HPDE6-E6E7 (cell line): ENCODE measurements around the gene SP140L.
"Not testable (repeated sequence)": the region's sequence is repeated elsewhere in the genome, so short reads cannot be mapped to it uniquely, and the experiment has no call there.

Experiments
- DNase-seq: peaks from one replicate; pipeline ENCODE4 v3.0.0; 2011; ENCODE audit warnings: missing footprints; ENCODE audit errors: extremely low spot score

SP140L gene

GRCh38 chr2:230323385-230324106, 3.4 kb upstream of the SP140L start:
- DNase-seq: no peak

GRCh38 chr2:230324503-230324902, 2.5 kb upstream of the SP140L start:
- DNase-seq: no peak

- no peak for DNase-seq
Measured at GRCh38 chr2:230325316-230326243, 1.4 kb upstream of the SP140L start.

- DNase-seq: no peak
Measured at GRCh38 chr2:230327418-230328154, 593 bp downstream of the SP140L start.

- no peak for DNase-seq
Measured at GRCh38 chr2:230328155-230328458, 1.1 kb downstream of the SP140L start.

- no peak for DNase-seq
Measured at GRCh38 chr2:230329946-230330605, 3.1 kb downstream of the SP140L start.

GRCh38 chr2:230330725-230331124, 3.7 kb downstream of the SP140L start:
- no peak for DNase-seq

- DNase-seq: no peak
Measured at GRCh38 chr2:230335461-230335863, 8.5 kb downstream of the SP140L start.

- DNase-seq: no peak
Measured at GRCh38 chr2:230335864-230336506, 9.0 kb downstream of the SP140L start.

GRCh38 chr2:230341936-230342528, 15.0 kb downstream of the SP140L start:
- DNase-seq: not testable (repeated sequence)

GRCh38 chr2:230343041-230343624, 16.1 kb downstream of the SP140L start:
- DNase-seq: not testable (repeated sequence)

GRCh38 chr2:230343747-230344146, 16.8 kb downstream of the SP140L start:
- DNase-seq: no peak

GRCh38 chr2:230346465-230346864, 19.5 kb downstream of the SP140L start:
- no peak for DNase-seq

GRCh38 chr2:230346921-230347533, 20.0 kb downstream of the SP140L start:
- DNase-seq: no peak

- no peak for DNase-seq
Measured at GRCh38 chr2:230347659-230348305, 20.8 kb downstream of the SP140L start.

GRCh38 chr2:230348787-230349186, 21.8 kb downstream of the SP140L start:
- DNase-seq: no peak

GRCh38 chr2:230356084-230356483, 29.1 kb downstream of the SP140L start:
- no peak for DNase-seq

- no peak for DNase-seq
Measured at GRCh38 chr2:230358305-230358704, 31.3 kb downstream of the SP140L start.

GRCh38 chr2:230360028-230360427, 33.0 kb downstream of the SP140L start:
- no peak for DNase-seq
